Stimulated activated CD8-positive, alpha-beta memory T cell treated with anti-CD3 and anti-CD28 coated beads, Interleukin-2, amount 100 ng/mL, for 1 hour (primary cell): Measurements from ENCODE around the gene ZBTB8B.
"Not testable (repeated sequence)": the region's sequence is repeated elsewhere in the genome, so short reads cannot be mapped to it uniquely, and the experiment has no call there.

ENCODE experiments used
- DNase-seq, 2 donors: peaks; one replicate each; pipeline ENCODE4 v3.0.0-alpha.2; 2020; ENCODE audit warnings: low read depth in 2 of 2

ZBTB8B gene

GRCh38 chr1:32464716-32465577 lies at the start of gene ZBTB8B:
ZBTB8B (plus strand) TSS chr1:32465072; CDS start chr1:32470625, 5,553 bp downstream.
- no peak for DNase-seq

GRCh38 chr1:32421775-32422174 lies 43.1 kb upstream of the ZBTB8B start:
- no peak for DNase-seq

GRCh38 chr1:32426489-32427255 lies 38.2 kb upstream of the ZBTB8B start:
- DNase-seq, result no peak

GRCh38 chr1:32427264-32427963 lies 37.5 kb upstream of the ZBTB8B start:
- DNase-seq, result no peak

DNA sequence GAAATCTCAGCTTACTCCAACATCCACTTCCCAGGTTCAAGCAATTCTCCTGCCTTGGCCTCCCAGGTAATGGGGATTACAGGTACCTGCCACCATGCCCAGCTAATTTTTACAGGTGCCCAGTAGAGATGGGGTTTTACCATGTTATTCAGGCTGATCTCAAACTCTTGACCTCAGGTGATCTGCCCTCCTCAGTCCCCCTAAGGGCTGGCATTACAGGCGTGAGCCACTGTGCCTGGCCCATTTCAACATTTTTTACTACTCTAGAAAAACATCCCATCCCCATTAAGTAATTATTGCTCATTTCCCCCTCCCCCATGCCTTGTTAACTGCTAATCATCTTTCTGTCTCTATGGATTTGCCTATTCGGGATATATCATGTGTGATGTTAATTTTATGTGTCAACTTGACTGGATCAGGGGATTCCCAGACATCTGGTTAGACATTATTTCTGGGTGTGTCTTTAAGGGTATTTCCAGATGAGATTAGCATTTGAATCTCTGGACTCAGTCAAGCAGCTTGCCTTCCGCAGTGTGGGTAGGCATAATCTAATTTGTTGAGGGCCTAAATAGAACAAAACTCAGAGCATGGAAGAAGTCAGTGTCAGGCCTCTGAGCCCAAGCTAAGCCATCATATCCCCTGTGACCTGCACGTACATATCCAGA lies 33.0 kb upstream of the ZBTB8B start:
- no peak for DNase-seq

GRCh38 chr1:32438136-32438535 lies 26.7 kb upstream of the ZBTB8B start:
- no peak for DNase-seq

DNA sequence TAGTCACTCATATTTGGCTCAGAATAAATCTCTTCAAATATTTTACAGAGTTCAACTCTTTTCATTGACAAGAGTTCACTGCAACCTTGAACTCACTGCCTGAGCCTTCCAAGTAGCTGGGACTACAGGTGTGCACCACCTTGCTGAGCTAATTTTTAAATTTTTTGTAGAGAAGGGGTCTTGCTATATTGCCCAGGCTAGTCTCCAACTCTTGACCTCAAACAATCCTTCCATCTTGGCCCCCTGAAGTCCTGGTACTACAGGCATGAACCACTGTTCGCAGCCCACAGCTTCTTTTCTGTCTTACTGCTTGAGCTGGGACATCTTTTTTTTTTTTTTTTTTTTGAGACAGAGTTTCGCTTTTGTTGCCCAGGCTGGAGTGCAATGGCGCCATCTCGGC lies 26.1 kb upstream of the ZBTB8B start:
- DNase-seq, result not testable (repeated sequence)

GRCh38 chr1:32441467-32441866 lies 23.4 kb upstream of the ZBTB8B start:
- DNase-seq, result not testable (repeated sequence)

DNA sequence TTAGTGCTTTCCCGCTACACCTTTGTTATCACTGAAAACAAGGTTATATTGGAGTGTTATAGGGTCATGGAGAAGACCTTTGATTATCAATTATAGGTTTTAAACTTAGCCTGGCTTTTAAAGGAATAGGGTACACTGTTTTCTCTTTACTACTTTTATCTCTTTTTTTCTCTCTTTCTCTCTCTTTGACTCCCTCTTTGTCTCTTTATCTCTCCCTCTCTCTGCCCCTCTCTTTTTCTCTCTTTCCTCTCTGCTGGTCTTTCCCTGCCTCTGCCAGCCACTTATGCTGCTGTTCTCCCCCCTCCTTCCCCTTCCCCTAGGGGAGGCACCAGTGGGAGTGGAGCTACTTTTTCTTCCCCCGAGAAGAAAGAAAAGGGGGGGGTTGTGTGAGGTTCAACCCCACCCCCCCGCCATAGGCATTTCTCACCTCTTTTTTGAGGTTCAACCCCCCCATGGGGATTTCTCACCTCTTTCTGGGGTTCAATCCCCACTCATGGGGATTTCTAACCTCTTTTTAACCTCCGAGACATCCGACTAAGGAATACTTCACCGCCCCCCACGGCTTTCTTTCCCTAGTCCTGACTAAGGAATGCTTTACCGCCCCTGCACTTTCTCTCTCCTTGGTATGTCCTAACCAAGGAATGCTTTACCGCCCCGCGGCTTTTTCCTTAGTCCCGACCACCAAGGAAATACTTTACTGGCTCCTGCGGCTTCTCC lies 17.2 kb upstream of the ZBTB8B start:
- no peak for DNase-seq

GRCh38 chr1:32448186-32448772 lies 16.6 kb upstream of the ZBTB8B start:
- DNase-seq, result not testable (repeated sequence)

DNA sequence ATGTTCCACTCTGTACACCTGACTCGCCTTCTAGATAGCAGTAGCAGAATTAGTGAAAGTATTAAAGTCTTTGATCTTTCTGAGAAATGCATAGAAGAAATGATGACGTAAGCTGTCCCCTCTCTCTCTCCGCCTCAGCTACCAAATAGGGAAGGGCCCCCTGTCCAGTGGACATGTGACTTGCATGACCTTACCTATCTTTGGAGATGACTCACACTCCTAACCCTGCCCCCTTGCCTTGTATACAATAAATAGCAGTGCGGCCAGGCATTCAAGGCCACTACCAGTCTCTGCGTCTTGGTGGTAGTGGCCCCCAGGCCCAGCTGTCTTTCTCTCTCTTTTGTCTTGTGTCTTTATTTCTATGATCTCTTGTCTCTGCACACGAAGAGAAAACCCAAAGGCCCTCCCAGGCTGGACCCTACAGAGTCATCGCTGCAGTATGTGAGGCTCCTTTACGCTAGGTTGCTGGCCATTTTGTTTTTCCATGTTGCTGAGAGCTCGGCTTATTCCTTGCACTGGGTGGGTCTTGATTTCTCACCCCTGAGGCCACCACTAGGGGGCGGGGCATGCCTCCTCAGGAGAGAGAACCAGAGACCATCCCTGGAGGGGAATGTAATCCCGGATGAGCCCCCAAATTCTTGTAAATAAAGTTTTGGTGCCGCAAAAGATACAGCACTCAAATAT lies 16.0 kb upstream of the ZBTB8B start:
- no peak for DNase-seq

GRCh38 chr1:32449457-32449831 lies 15.4 kb upstream of the ZBTB8B start:
- not testable (repeated sequence) for DNase-seq

DNA sequence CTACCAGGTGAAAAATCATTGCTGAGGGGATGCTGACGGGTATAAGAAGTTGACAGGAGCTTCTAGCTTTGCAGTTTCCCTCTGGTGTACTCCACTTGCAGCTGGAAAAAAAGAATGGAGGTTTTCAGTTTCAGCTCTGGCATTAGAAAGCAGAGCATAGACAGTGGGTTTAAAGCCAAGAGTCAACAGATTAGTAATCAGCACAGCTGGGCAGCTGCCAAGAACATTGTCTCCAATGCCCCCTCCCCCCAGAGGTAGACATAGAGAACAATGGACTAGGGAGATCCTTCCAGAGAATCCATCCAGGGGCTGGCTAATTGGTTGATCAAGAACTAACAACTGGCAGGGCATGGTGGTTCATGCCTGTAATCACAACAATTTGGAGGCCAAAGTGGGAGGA lies 10.1 kb upstream of the ZBTB8B start:
- DNase-seq, result no peak

DNA sequence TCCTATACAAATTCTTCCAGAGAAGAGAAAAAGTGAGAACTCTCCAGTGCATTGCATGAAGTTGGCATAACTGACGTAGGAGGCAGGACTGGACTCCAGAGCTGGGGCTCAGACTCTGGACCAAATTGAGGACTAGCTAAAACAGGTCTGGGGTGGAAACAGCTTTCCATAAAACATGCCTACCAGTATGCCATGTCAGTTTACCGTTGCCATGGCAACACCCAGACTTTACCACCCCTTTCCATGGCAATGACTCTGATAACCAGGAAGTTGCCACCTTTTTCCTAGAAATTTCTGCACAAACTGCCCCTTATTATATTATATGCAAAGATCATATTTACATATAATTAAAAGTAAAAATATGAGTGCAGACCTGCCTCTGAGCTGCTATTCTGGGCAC lies 8.9 kb upstream of the ZBTB8B start:
- DNase-seq, result no peak

DNA sequence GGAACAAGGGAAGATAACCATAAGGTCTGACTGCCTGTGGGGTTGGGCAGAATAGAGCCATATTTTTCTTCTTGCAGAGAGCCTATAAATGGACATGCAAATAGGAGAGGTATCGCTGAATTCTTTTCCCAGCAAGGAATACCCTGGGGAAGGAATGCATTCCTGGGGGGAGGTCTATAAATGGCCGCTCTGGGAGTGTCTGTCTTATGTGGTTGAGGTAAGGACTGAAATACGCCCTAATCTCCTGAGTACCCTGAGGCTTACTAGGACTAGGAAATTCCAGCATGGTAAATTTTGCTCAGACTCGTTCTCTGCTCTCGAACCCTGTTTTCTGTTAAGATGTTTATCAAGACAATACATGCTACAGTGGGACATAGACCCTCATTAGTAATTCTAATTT lies 6.1 kb upstream of the ZBTB8B start:
- not testable (repeated sequence) for DNase-seq

DNA sequence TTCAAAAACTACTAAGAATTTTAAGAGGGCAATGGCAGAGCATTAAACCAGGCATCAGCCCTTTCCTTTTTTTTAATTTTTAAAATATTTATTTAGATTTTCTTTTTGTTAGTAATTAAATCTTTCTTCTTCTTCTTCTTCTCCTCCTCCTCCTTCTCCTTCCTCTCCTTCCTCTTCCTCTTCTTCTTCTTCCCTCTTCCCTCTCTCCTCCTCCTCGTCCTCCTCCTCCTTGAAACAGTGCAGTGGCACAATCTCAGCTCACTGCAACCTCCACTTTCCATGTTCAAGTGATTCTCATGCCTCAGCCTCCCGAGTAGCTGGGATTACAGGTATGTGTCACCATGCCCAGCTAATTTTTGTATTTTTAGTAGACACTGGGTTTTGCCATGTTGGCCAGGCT lies 1.9 kb upstream of the ZBTB8B start:
- DNase-seq, result not testable (repeated sequence)

GRCh38 chr1:32464191-32464715 lies 619 bp upstream of the ZBTB8B start:
- DNase-seq, result no peak

- no peak for DNase-seq
Observed at GRCh38 chr1:32465578-32465933, 684 bp downstream of the ZBTB8B start.

DNA sequence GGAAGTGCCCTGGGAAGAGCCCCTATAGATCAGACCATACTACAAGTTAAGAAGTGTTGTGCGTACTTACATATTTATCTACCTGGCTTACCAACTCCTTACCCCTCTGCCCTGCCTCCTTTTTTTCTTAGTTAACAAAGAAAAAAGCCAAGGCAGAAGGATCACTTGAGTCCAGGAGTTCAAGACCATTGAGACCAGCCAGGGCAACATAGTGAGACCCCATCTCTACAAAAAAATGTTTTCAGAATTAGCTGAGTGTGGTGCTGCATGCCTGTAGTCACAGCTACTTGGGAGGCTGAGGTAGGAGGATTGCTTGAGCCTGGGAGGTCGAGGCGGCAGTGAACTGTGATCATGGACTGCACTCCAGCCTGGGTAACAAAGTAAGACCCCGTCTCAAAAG lies 1.9 kb downstream of the ZBTB8B start:
- DNase-seq, result no peak

- DNase-seq, result no peak
Observed at GRCh38 chr1:32468791-32469190, 3.9 kb downstream of the ZBTB8B start.
